GM18519 (cell line): ENCODE measurements around the gene NAA40.
"Not testable (repeated sequence)": the region's sequence is repeated elsewhere in the genome, so short reads cannot be mapped to it uniquely, and the experiment has no call there.

Experiments
- ATAC-seq: cut with Tn5 transposase; IDR thresholded peaks from one replicate; pipeline ENCODE4 v1.9.1; 2021; ENCODE audit warnings: mild to moderate bottlenecking, moderate library complexity; ENCODE audit not compliant: unreplicated experiment, low FRiP score

Gene NAA40

GRCh38 chr11:63937713-63938478 lies 906 bp upstream of the NAA40 start:
- peak; percentile 19 for ATAC-seq

GRCh38 chr11:63939397-63939891 lies 642 bp downstream of the NAA40 start:
- ATAC-seq, result no peak

GRCh38 chr11:63940786-63941185 lies 2.0 kb downstream of the NAA40 start:
- ATAC-seq, result no peak

- ATAC-seq, result no peak
Measured at GRCh38 chr11:63941901-63942300, 3.1 kb downstream of the NAA40 start.

GRCh38 chr11:63942803-63943202 lies 4.0 kb downstream of the NAA40 start:
- ATAC-seq, result no peak

GRCh38 chr11:63944987-63945386 lies 6.2 kb downstream of the NAA40 start:
- no peak for ATAC-seq

GRCh38 chr11:63945477-63946163 lies 6.8 kb downstream of the NAA40 start:
- no peak for ATAC-seq

- ATAC-seq, result no peak
Measured at GRCh38 chr11:63951779-63952536, 13.2 kb downstream of the NAA40 start.

- no peak for ATAC-seq
Measured at GRCh38 chr11:63952570-63952969, 13.8 kb downstream of the NAA40 start.

GRCh38 chr11:63958008-63958407 lies 19.2 kb downstream of the NAA40 start:
- ATAC-seq, result no peak

GRCh38 chr11:63961608-63962412 lies 23.0 kb downstream of the NAA40 start:
- no peak for ATAC-seq

- not testable (repeated sequence) for ATAC-seq
Measured at GRCh38 chr11:63963895-63964294, 25.1 kb downstream of the NAA40 start.

GRCh38 chr11:63966444-63966843 lies 27.6 kb downstream of the NAA40 start:
- ATAC-seq, result no peak

GRCh38 chr11:63969461-63969860 lies 30.7 kb downstream of the NAA40 start:
- ATAC-seq, result no peak

- no peak for ATAC-seq
Measured at GRCh38 chr11:63970902-63971301, 32.1 kb downstream of the NAA40 start.

- not testable (repeated sequence) for ATAC-seq
Measured at GRCh38 chr11:63973912-63974258, 35.1 kb downstream of the NAA40 start.

GRCh38 chr11:63974259-63975143 lies 35.7 kb downstream of the NAA40 start, which contains the start of gene COX8A:
TSS of gene COX8A (plus strand) at chr11:63974620. CDS start at chr11:63974681, 61 bp downstream.
- peak; percentile 90 for ATAC-seq

GRCh38 chr11:63978551-63979239 lies 39.9 kb downstream of the NAA40 start:
- ATAC-seq, result no peak

- ATAC-seq, result no peak
Measured at GRCh38 chr11:63979426-63979825, 40.6 kb downstream of the NAA40 start.
